ENCODE measurements around the gene GOLGA8N.
A peak's percentile ranks its signal among the peaks of the same experiment; 100 is the strongest.

GOLGA8N gene

DNA sequence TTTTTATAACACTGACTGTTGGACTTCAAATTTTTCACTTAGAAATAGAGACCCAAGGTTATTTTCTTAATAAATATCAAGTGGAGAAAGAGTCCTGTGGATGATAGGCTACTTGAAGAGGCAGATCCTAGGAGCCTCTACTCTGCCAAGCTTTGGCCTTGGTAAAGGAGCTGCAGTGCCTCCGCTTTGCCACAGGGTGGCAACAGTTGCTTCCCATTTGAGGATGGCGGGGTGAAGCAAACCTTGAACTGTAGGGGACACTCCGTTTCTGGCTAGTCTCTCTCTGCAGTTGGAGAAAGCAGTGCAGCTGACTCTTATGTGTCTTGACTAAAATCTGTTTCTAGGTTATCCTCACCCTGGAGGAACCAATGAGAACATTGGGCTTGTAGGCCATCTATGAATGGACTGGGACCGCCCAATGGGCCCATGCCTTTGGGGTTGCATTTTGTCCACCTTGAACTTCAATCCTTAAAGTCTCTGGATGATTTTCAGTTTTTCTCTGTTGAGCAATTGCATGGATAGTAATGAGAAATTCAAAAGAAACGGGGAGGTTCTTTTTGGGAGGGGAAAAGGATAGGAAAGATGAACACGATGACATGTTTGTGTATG is 58.1 kb downstream of the GOLGA8N start:
- DNase-seq (ENCODE audit: low spot score): peak; percentile 86

- DNase-seq (ENCODE audit: low spot score): no peak
Observed at GRCh38 chr15:32652178-32652577, 58.9 kb downstream of the GOLGA8N start.

DNA sequence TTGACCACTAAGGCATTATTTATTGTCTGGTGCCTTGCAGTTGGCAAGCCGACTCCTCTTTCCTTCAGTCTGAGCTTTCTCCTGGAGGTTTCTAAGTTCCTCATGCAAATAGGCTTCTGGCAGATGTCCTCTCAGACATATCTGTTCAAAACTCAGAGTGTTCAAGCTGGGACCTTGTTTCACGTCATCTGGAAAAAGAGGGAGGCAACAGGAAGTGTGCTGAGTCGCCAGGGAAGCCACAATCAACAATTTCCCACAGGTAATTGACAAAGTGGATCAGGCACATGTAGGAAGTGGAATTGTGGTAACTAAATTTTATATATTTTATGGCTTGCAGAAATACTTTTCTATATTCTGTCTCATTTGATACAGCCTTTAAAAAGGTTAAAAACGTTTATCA is 62.8 kb downstream of the GOLGA8N start:
- DNase-seq (ENCODE audit: low spot score): no peak

DNA sequence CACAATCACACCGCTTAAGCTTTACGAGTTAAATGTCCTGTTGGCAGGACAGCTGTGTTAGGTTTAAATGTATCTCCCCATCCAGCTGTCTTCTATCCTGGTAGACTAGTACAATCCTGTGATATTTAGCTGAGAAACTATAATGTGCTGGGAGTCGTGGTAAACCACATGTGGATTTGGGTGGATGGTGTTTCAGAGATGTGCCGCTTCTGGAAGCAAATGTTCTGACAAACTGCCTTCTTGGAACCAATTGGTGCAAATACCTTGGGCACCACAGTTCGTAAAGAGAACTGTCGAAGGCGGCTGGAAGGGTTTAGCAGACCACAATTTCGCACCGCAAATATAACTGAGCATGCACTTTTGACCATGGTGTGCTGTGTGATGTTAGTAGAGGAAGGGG is 63.2 kb downstream of the GOLGA8N start:
- no peak for DNase-seq (ENCODE audit: low spot score)
